HEK293 (cell line): ENCODE data around the gene COG8.

Source experiments
- CTCF ChIA-PET: fragments of 350-600 bp; formaldehyde crosslinking; extraction: SDS; loops from one replicate; lab custom pipeline; 2021; ENCODE audit warnings: antibody characterized with exemption; lab: Yijun Ruan, JAX
- POLR2A ChIA-PET: fragments of 300-600 bp; formaldehyde crosslinking; extraction: SDS; loops from one replicate; lab custom pipeline; 2020; ENCODE audit warnings: antibody characterized with exemption, inconsistent platforms; lab: Yijun Ruan, JAX
- H3K27ac ChIP-seq: fragments of 200-500 bp; sonication (Bioruptor generic); 2 replicates; pipeline ENCODE4 v1.5.1; 2014; ENCODE audit warnings: low read depth, low read length, control low read depth, inconsistent platforms; ENCODE audit errors: extremely low read depth
- H3K36me3 ChIP-seq, 2 experiments: fragments of 200-500 bp in 1 of 2; sonication (Bioruptor generic) in 1 of 2; 1 replicate in 1 of 2; 2 replicates in 1 of 2; pipeline ENCODE4 v1.5.1; 2014 to 2017; ENCODE audit warnings: inconsistent platforms in 2 of 2, low read length in 2 of 2; ENCODE audit not compliant: control insufficient read depth in 2 of 2, insufficient read depth in 1 of 2
- H3K4me1 ChIP-seq: fragments of 200-500 bp; sonication (Bioruptor generic); 2 replicates; pipeline ENCODE4 v1.5.1; 2014; ENCODE audit warnings: mild to moderate bottlenecking, low read length, inconsistent platforms; ENCODE audit not compliant: control insufficient read depth, insufficient read depth
- H3K4me3 ChIP-seq: 2 replicates; pipeline ENCODE4 v1.5.1; 2011; ENCODE audit warnings: low read depth, mild to moderate bottlenecking, control low read depth, low read length, moderate library complexity
- H3K9me3 ChIP-seq: fragments of 200-500 bp; sonication (Bioruptor generic); 2 replicates; pipeline ENCODE4 v1.5.1; 2014; ENCODE audit warnings: low read depth, low read length, inconsistent platforms; ENCODE audit not compliant: control insufficient read depth, insufficient read depth
- EGR2 ChIP-seq: fragments of 450-650 bp; formaldehyde crosslinking; IDR thresholded peaks from 2 replicates; pipeline ENCODE4 v1.5.1; 2016; ENCODE audit warnings: low read depth, missing biosample characterization, missing genetic modification characterization
- RBAK ChIP-seq: fragments of 450-650 bp; formaldehyde crosslinking; IDR thresholded peaks from 2 replicates; pipeline ENCODE4 v1.5.1; 2016; ENCODE audit warnings: missing biosample characterization, missing genetic modification characterization
- SCRT1 ChIP-seq: fragments of 450-650 bp; formaldehyde crosslinking; IDR thresholded peaks from 2 replicates; pipeline ENCODE4 v1.5.1; 2016; ENCODE audit warnings: missing biosample characterization, missing genetic modification characterization, borderline replicate concordance
- SCRT2 ChIP-seq: fragments of 450-650 bp; formaldehyde crosslinking; IDR thresholded peaks from 2 replicates; pipeline ENCODE4 v1.5.1; 2016; ENCODE audit warnings: missing biosample characterization, missing genetic modification characterization
- ZNF174 ChIP-seq: fragments of 450-650 bp; formaldehyde crosslinking; IDR thresholded peaks from 2 replicates; pipeline ENCODE4 v1.5.0; 2017; ENCODE audit warnings: missing biosample characterization, mild to moderate bottlenecking, missing genetic modification characterization
- ZNF366 ChIP-seq: fragments of 450-650 bp; formaldehyde crosslinking; conservative IDR thresholded peaks from 2 replicates; pipeline ENCODE4 v1.5.1; 2016; ENCODE audit warnings: missing biosample characterization, missing genetic modification characterization
- ZNF776 ChIP-seq: fragments of 450-650 bp; formaldehyde crosslinking; IDR thresholded peaks from 2 replicates; pipeline ENCODE4 v1.5.0; 2017; ENCODE audit warnings: missing biosample characterization, missing genetic modification characterization, borderline replicate concordance
- ZNF792 ChIP-seq: fragments of 450-650 bp; formaldehyde crosslinking; IDR thresholded peaks from 2 replicates; pipeline ENCODE4 v1.5.1; 2016; ENCODE audit warnings: missing biosample characterization, missing genetic modification characterization
- TF ChIP-seq, protein P1 (sequence below): fragments of 450-650 bp; formaldehyde crosslinking; IDR thresholded peaks from 2 replicates; pipeline ENCODE4 v1.5.1; 2016; ENCODE audit warnings: missing biosample characterization, missing genetic modification characterization
- TF ChIP-seq, protein P2 (sequence below): fragments of 450-650 bp; formaldehyde crosslinking; IDR thresholded peaks from 2 replicates; pipeline ENCODE4 v1.5.1; 2016; ENCODE audit warnings: missing biosample characterization, missing genetic modification characterization

Gene COG8

DNA sequence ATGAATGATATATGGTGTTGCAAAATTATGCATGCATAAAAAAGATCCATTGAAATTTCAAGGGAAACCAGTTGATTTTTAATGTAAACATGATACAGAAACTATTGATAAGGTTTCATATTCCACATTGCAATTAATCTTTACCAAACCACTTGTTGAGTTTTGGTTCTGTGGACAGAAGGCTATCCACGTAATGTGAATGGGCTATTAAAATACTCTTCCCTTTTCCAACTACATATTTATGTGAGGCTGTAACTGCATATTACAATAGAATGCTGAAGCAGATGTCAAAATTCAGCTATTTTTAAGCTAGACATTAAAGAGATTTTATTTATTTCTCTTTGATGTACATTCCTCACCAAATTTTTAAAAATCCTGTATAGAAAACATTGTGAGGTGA, 62.0 kb downstream of the COG8 start:
- Histone ChIP-seq H3K27ac (no peak overlapping the region), H3K4me1 (no peaks in the 10 kb centered on the region), H3K36me3 (peaks cover 3 to 7% of the 10 kb centered on the region in 2 experiments; a peak in 2 of 3 replicates), H3K9me3 (no peaks in the 10 kb centered on the region), H3K4me3 (no peak overlapping the region)
- ChIA-PET POLR2A (no interaction called here), CTCF (interaction anchor here (0.6 to 1.2 kb wide), 5 partner anchors 9 to 975 kb away, joined by 3 to 4 read pairs (median 3); partner anchors contain the start of gene EXOSC6)
- no peak for TF ChIP-seq RBAK
- TF ChIP-seq SCRT1 (tag by site-specific recombination), result peak; percentile 41; the same call in 1 of the 2 replicates
- TF ChIP-seq ZNF366 (tag by site-specific recombination), result no peak
- TF ChIP-seq, protein P1, sequence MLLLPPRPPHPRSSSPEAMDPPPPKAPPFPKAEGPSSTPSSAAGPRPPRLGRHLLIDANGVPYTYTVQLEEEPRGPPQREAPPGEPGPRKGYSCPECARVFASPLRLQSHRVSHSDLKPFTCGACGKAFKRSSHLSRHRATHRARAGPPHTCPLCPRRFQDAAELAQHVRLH (tag by site-specific recombination), result no peak
- TF ChIP-seq SCRT2 (tag by site-specific recombination), result peak; percentile 70
- no peak for TF ChIP-seq EGR2 (tag by site-specific recombination)
- TF ChIP-seq, protein P2, sequence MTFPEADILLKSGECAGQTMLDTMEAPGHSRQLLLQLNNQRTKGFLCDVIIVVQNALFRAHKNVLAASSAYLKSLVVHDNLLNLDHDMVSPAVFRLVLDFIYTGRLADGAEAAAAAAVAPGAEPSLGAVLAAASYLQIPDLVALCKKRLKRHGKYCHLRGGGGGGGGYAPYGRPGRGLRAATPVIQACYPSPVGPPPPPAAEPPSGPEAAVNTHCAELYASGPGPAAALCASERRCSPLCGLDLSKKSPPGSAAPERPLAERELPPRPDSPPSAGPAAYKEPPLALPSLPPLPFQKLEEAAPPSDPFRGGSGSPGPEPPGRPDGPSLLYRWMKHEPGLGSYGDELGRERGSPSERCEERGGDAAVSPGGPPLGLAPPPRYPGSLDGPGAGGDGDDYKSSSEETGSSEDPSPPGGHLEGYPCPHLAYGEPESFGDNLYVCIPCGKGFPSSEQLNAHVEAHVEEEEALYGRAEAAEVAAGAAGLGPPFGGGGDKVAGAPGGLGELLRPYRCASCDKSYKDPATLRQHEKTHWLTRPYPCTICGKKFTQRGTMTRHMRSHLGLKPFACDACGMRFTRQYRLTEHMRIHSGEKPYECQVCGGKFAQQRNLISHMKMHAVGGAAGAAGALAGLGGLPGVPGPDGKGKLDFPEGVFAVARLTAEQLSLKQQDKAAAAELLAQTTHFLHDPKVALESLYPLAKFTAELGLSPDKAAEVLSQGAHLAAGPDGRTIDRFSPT (tag by site-specific recombination), result no peak
- TF ChIP-seq ZNF776, result no peak
- TF ChIP-seq ZNF792 (tag by site-specific recombination), result no peak
- TF ChIP-seq ZNF174 (tag by site-specific recombination), result no peak
